ENCODE data around the gene TSSK6.

GRCh38 chr19:19485161-19485997 lies 30.0 kb downstream of the TSSK6 start:
- TF ChIP-seq, protein P1, sequence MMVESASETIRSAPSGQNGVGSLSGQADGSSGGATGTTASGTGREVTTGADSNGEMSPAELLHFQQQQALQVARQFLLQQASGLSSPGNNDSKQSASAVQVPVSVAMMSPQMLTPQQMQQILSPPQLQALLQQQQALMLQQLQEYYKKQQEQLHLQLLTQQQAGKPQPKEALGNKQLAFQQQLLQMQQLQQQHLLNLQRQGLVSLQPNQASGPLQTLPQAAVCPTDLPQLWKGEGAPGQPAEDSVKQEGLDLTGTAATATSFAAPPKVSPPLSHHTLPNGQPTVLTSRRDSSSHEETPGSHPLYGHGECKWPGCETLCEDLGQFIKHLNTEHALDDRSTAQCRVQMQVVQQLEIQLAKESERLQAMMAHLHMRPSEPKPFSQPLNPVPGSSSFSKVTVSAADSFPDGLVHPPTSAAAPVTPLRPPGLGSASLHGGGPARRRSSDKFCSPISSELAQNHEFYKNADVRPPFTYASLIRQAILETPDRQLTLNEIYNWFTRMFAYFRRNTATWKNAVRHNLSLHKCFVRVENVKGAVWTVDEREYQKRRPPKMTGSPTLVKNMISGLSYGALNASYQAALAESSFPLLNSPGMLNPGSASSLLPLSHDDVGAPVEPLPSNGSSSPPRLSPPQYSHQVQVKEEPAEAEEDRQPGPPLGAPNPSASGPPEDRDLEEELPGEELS (CRISPR knock-in tag; IDR thresholded peaks at IDR 0.05), result no peak
- no peak for TF ChIP-seq CTCF (IDR thresholded peaks at IDR 0.05)
- TF ChIP-seq ELF4 (CRISPR knock-in tag; IDR thresholded peaks at IDR 0.05; ENCODE audit: low read depth), result no peak
- no peak for TF ChIP-seq STAT6 (CRISPR knock-in tag; conservative IDR thresholded peaks at IDR 0.05; ENCODE audit: low read depth)
- TF ChIP-seq NFE2L1 (CRISPR knock-in tag; IDR thresholded peaks at IDR 0.05), result no peak
- TF ChIP-seq, protein P2, sequence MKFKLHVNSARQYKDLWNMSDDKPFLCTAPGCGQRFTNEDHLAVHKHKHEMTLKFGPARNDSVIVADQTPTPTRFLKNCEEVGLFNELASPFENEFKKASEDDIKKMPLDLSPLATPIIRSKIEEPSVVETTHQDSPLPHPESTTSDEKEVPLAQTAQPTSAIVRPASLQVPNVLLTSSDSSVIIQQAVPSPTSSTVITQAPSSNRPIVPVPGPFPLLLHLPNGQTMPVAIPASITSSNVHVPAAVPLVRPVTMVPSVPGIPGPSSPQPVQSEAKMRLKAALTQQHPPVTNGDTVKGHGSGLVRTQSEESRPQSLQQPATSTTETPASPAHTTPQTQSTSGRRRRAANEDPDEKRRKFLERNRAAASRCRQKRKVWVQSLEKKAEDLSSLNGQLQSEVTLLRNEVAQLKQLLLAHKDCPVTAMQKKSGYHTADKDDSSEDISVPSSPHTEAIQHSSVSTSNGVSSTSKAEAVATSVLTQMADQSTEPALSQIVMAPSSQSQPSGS (CRISPR knock-in tag; IDR thresholded peaks at IDR 0.05; ENCODE audit: borderline replicate concordance, low read depth), result no peak
- TF ChIP-seq FOXK1 (CRISPR knock-in tag; IDR thresholded peaks at IDR 0.05), result no peak
- no peak for TF ChIP-seq SP1 (CRISPR knock-in tag; conservative IDR thresholded peaks at IDR 0.05)
- TF ChIP-seq NR1H2 (CRISPR knock-in tag; IDR thresholded peaks at IDR 0.05), result no peak
- no peak for TF ChIP-seq CREB1 (CRISPR knock-in tag; IDR thresholded peaks at IDR 0.05)
- TF ChIP-seq SMAD4 (CRISPR knock-in tag; IDR thresholded peaks at IDR 0.05), result no peak
